HG02981 (cell line): ENCODE measurements around the gene FRAS1.
"Not testable (repeated sequence)": the region's sequence is repeated elsewhere in the genome, so short reads cannot be mapped to it uniquely, and the experiment has no call there.

Experiments used
- ATAC-seq: cut with Tn5 transposase; IDR thresholded peaks from one replicate; pipeline ENCODE4 v1.9.1; 2021; ENCODE audit warnings: mild to moderate bottlenecking, moderate library complexity; ENCODE audit not compliant: unreplicated experiment

Gene FRAS1

GRCh38 chr4:78099058-78099457 is 41.9 kb downstream of the FRAS1 start:
- no peak for ATAC-seq

- no peak for ATAC-seq
Measured at GRCh38 chr4:78100060-78100459, 42.9 kb downstream of the FRAS1 start.

GRCh38 chr4:78119698-78120097 is 62.6 kb downstream of the FRAS1 start:
- no peak for ATAC-seq

GRCh38 chr4:78120144-78120880 is 63.2 kb downstream of the FRAS1 start:
- ATAC-seq = no peak

GRCh38 chr4:78121338-78121904 is 64.3 kb downstream of the FRAS1 start:
- no peak for ATAC-seq

- not testable (repeated sequence) for ATAC-seq
Measured at GRCh38 chr4:78125834-78126331, 68.8 kb downstream of the FRAS1 start.

GRCh38 chr4:78129383-78130108 is 72.4 kb downstream of the FRAS1 start:
- no peak for ATAC-seq

GRCh38 chr4:78131403-78131802 is 74.3 kb downstream of the FRAS1 start:
- ATAC-seq = no peak

GRCh38 chr4:78136109-78137081 is 79.3 kb downstream of the FRAS1 start:
- no peak for ATAC-seq

GRCh38 chr4:78137532-78137931 is 80.4 kb downstream of the FRAS1 start:
- ATAC-seq = no peak

- ATAC-seq = no peak
Measured at GRCh38 chr4:78138252-78138651, 81.1 kb downstream of the FRAS1 start.

GRCh38 chr4:78143634-78144033 is 86.5 kb downstream of the FRAS1 start:
- ATAC-seq = no peak

GRCh38 chr4:78145008-78145407 is 87.9 kb downstream of the FRAS1 start:
- no peak for ATAC-seq

- ATAC-seq = no peak
Measured at GRCh38 chr4:78145622-78146021, 88.5 kb downstream of the FRAS1 start.

GRCh38 chr4:78149751-78150542 is 92.8 kb downstream of the FRAS1 start:
- no peak for ATAC-seq

- no peak for ATAC-seq
Measured at GRCh38 chr4:78150543-78150864, 93.4 kb downstream of the FRAS1 start.

- no peak for ATAC-seq
Measured at GRCh38 chr4:78152795-78153194, 95.7 kb downstream of the FRAS1 start.

GRCh38 chr4:78154972-78155590 is 98.0 kb downstream of the FRAS1 start:
- ATAC-seq = no peak

- no peak for ATAC-seq
Measured at GRCh38 chr4:78155616-78156105, 98.5 kb downstream of the FRAS1 start.
